ENCODE measurements around the gene DAB2IP. TPM values are rescaled to one million over a fixed set of nuclear protein-coding genes. Genes with fewer than 3 reads are reported as not detected.
"Not testable (repeated sequence)": the region's sequence is repeated elsewhere in the genome, so short reads cannot be mapped to it uniquely, and the experiment has no call there.

Gene DAB2IP
- total RNA-seq, 2 donors from 2014 or later = 0.06 to 0.18 TPM

DNA sequence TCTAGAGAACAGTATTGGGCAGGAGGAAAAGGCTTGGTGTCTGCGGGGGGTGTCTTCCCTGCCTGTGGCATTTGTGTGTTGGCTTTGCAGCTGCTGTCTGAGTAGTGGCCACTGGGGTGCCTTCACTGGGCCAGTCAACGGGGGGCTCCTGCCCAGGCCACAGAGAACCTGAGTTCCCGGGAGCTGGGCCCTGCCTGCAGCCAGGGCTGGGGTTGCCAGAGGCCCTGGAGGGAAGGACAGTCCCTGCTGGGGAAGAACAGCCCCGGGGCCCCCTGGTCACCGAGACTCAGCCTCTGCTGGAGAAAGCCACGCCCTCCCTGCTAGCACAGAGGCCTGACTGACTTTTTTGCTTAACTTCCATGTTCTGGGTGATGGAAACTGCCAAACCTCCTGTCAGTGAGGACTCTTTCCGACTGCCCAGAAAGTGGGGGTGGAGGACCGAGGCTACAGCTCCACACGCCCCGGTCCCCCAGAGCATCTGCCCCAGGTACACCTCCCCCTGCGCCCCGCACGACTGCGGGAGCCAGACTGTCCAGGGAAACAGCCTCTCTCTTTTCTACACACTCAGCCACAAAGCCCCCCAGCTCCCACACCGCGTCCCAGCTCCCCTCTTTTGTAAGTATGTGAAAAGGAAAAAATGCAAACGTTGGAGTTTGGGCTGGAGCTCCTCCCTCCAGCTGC is 133.4 kb downstream of the DAB2IP start:
- Mint-ChIP-seq H3K27ac (no peak overlapping the region), H3K36me3 (no peaks in the 10 kb centered on the region), H3K9me3 (no peaks in the 10 kb centered on the region)
- DNase-seq (ENCODE audit: low spot score in 2 of 2) (no peak), ATAC-seq (no peak)

DNA sequence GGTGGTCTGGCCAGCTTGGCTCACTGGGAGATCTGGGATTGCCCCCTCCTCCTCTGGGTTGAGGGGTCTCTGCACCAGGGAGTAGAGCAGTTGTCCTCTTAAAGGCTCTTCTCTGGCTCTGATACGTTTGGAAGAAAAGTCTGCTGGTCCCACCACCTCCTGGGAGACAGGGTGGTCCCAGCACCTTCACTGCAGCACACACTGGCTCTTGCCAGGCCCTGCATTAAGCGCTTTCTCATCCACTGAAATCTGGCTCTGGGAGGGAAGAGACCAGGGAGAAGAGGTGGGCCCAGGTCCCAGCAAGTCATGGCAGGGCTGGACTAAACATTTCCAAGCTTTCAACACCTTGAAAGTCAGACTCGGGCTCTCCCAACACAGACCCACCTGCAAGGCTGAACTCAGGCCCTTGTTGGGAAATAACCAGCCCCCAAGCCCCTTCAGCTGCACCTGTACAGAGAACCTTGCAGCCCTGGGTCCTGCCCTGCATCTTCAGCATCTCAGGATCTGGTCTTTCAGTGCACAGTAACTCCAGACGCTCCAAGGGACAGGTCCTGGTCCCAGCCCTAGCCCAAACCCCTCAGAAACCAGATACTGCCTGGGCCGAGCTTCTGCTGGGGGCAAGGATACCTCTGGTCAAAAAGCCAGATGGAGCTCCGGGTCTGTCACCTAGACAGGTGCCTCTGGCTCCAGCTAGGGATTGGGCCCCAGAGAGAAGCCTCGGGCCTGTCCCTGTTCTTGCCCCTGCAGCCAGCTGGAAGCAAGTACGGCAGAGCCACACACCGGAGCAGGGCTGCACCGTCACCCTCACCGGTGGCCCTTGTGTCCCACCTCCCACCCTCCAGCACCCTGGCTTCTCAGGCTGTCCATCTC is 134.5 kb downstream of the DAB2IP start:
- no peak overlapping the region for H3K27ac Mint-ChIP-seq
- DNase-seq (ENCODE audit: low spot score in 2 of 2) = no peak
- no peaks in the 10 kb centered on the region for H3K9me3 Mint-ChIP-seq
- ATAC-seq = no peak
- H3K36me3 Mint-ChIP-seq = no peaks in the 10 kb centered on the region

DNA sequence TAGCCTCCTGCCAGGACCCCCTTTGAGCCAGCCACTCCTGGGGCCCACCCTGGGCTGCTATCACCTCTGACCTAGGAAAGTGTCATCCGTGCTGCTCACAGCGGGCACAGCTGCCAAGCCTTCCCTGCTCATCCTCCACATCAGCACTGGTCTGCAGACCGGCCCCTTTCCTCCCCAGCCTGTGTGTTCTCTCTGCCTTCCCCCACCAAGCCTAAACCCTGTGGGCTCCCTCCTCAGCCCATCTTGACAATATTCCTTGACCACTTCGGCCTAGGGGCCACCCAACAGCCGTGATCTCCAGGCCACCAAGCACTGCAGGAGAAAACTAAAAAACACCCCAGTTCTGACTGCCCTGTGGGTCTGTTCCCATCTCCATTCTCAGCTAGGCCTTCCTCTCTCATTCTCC is 135.1 kb downstream of the DAB2IP start:
- DNase-seq (ENCODE audit: low spot score in 2 of 2) = no peak

DNA sequence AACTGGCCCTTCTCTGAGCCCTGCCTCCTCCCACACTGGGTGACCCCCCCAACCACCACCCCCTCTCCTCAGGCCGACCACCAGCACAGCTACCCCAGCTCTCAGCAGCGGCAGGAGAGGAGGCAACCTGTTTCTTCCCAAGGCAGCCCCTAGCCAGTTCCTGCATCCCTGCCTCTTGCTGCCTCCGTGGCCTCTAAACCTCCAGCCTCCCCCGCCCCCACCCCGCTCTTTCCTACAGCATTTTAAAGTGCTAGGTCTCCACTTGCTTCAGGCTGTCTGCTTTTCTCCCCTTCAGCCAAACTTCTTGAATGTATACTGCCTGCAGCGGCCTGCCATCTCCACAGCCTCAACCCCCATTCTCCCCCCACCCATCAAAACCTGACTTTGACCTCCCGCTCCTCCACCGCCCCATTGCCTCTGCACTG is 135.6 kb downstream of the DAB2IP start:
- no peaks in the 10 kb centered on the region for H3K9me3 Mint-ChIP-seq
- no peak overlapping the region for H3K27ac Mint-ChIP-seq
- no peaks in the 10 kb centered on the region for H3K36me3 Mint-ChIP-seq
- ATAC-seq = no peak
- no peak for DNase-seq (ENCODE audit: low spot score in 2 of 2)

More for the DNA sequence above, 135.1 kb downstream of the DAB2IP start:
- Mint-ChIP-seq H3K36me3 (no peaks in the 10 kb centered on the region), H3K9me3 (no peaks in the 10 kb centered on the region), H3K27ac (no peak overlapping the region)
- no peak for ATAC-seq

DNA sequence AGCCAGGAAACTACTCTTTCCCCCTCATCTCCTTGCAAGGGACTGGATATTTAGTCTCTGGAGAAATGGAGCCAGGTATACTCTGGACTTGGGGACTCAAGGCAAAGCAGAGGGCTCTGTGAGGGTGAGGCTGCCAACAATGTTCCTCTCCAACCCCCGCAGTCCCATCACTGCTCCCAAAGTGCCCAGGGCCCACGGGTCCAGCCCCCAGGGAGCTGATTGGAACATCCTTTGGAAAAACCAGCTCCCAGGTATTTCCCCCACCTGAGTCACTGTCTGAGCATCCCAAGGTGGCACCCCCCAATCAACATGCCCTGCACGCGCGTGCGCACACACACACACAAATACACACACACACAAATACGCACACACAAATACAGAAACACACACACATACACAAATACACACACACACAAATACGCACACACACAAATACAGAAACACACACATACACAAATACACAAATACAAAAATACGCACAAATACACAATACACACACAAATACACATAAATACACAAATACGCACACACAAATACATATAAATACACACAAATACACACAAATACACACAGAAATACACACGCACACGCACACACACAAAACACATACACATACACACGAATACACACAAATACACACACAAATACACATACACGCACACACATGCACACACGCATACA is 137.4 kb downstream of the DAB2IP start:
- no peaks in the 10 kb centered on the region for H3K9me3 Mint-ChIP-seq
- no peak overlapping the region for H3K27ac Mint-ChIP-seq
- DNase-seq (ENCODE audit: low spot score in 2 of 2) = no peak
- H3K36me3 Mint-ChIP-seq = no peaks in the 10 kb centered on the region
- no peak for ATAC-seq

DNA sequence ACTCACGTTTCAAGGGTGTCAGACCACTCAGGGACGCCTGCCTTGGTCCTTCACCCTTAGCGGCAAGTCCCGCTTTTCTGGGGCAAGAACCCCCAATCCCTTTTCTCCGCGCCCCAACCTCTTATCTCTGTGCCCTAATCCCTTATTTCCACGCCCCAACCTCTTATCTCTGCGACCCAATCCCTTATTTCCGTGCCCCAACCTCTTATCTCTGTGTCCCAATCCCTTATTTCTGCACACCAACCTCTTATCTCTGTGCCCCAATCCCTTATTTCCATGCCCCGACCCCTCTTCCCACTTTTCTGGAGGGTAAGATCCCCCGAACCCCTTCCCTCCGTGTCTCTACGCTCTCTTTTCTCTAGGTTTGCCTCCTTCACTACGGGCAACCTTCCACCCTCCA is 139.4 kb downstream of the DAB2IP start:
- Mint-ChIP-seq H3K27ac (no peak overlapping the region), H3K9me3 (no peaks in the 10 kb centered on the region), H3K36me3 (no peaks in the 10 kb centered on the region)
- ATAC-seq (no peak), DNase-seq (ENCODE audit: low spot score in 2 of 2) (no peak)

DNA sequence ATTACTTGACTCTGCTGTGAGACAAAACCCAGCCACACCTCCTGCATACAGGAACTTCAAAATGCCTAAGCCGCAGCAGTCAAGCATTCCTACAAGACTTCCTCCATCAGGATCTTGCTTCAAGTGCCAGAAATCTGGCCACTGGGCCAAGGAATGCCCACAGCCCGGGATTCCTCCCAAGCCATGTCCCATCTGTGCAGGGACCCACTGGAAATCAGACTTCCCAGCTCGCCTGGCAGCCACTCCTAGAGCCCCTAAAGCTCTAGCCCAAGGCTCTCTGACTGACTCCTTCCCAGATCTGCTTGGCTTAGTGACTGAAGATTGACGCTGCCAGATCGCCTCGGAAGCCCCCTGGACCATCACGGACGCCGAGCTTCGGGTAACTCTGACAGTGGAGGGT is 141.0 kb downstream of the DAB2IP start:
- not testable (repeated sequence) for H3K27ac Mint-ChIP-seq; ATAC-seq; H3K9me3 Mint-ChIP-seq; DNase-seq (ENCODE audit: low spot score in 2 of 2); H3K36me3 Mint-ChIP-seq

DNA sequence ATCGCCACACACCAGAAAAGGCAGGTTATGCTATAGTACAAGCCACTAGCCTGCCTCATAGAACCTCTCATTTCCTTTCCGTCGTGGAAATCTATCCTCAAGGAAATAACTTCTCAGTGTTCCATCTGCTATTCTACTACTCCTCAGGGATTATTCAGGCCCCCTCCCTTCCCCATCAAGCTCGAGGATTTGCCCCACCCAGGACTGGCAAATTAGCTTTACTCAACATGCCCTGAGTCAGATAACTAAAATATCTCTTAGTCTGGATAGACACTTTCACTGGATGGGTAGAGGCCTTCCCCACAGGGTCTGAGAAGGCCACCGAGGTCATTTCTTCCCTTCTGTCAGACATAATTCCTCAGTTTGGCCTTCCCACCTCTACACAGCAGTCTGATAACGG is 142.9 kb downstream of the DAB2IP start:
- not testable (repeated sequence) for DNase-seq (ENCODE audit: low spot score in 2 of 2); ATAC-seq; H3K9me3 Mint-ChIP-seq; H3K36me3 Mint-ChIP-seq
- peak overlapping the region in 1 of 2 donors; percentile 30 for H3K27ac Mint-ChIP-seq

DNA sequence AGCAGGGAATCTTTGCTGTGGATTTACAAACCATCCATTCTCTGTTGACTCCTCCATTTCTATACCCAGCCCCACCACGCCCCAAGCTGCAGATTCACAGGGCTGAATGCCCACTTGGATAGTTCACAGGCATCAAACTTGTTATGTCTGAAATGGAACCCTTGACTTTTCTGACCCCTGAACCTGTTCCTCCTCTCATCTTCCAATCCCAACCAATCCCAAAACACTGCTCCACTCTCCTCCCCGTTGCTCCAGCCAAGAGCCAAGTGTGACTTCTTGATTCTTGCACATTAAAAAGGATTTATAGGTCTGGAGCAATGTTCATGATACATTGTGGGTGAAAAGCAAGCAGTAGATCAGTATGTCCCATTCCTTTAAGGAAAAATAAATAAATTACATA is 145.6 kb downstream of the DAB2IP start:
- no peak for ATAC-seq
- no peak for DNase-seq (ENCODE audit: low spot score in 2 of 2)
- Mint-ChIP-seq H3K27ac (no peak overlapping the region), H3K36me3 (no peaks in the 10 kb centered on the region), H3K9me3 (no peaks in the 10 kb centered on the region)

DNA sequence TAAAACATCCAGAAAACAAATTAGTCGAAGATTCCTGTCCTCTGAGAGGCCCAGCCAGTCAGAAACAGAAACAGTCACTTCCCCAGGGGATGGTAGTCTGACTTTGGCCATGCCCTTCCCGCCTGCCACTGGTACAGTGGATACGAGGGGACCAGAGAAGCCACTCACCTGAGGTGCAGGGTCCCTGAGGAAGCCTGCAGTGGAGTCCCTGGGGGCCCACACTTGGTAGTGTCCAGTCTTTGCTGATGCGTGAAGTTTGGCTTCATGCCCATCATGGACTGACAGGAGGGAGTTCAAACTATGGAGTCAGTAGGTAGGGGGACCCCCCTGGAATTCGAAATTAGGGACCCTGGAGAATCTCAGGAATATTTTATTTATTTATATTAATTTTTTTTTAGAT is 147.5 kb downstream of the DAB2IP start:
- Mint-ChIP-seq H3K27ac (no peak overlapping the region), H3K9me3 (peaks cover under 1% of the 10 kb centered on the region in 2 donors), H3K36me3 (peaks cover 0 to under 1% of the 10 kb centered on the region in 2 donors)
- DNase-seq (ENCODE audit: low spot score in 2 of 2) (no peak), ATAC-seq (no peak)

DNA sequence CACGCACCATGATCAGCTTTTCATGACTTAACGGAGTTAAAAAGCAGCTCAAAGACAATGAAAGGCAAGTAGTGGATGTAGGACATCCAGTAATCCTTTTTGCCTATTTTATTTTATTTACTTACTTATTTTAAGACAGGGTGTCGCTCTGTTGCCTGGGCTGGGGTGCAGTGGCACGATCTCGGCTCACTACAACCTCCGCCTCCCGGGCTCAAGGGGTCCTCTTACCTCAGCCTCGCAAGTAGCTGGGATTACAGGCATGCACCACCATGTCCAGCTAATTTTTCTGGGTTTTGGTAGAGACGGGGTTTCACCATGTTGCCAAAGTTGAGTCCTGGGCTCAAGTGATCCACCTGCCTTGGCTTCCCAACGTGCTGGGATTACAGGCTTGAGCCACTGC is 148.9 kb downstream of the DAB2IP start:
- ATAC-seq (no peak), DNase-seq (ENCODE audit: low spot score in 2 of 2) (no peak)
- Mint-ChIP-seq H3K36me3 (peaks cover 0 to 10% of the 10 kb centered on the region in 2 donors), H3K9me3 (peaks cover 11 to 12% of the 10 kb centered on the region in 2 donors), H3K27ac (no peak overlapping the region)

DNA sequence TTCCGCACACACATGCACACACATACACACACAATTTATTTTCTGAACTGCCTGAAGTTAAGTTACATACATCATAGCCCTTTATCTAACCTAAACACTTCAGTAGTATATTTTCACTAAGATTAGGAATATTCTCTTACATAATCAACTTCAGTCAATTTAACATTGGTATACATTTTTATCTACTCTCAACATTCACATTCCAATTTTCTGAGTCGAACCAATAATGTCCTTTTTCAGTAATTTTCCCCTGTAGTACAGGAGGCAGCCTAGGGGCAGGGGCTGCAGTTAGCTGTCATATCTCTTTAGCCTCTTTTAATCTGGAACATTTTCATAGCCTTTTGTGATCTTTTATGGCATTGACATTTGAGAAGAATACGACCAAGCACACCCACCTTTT is 150.1 kb downstream of the DAB2IP start:
- ATAC-seq (no peak), DNase-seq (ENCODE audit: low spot score in 2 of 2) (no peak)
- no peak overlapping the region for H3K27ac Mint-ChIP-seq
- peaks cover 0 to 10% of the 10 kb centered on the region in 2 donors for H3K36me3 Mint-ChIP-seq
- peaks cover 11 to 12% of the 10 kb centered on the region in 2 donors for H3K9me3 Mint-ChIP-seq

DNA sequence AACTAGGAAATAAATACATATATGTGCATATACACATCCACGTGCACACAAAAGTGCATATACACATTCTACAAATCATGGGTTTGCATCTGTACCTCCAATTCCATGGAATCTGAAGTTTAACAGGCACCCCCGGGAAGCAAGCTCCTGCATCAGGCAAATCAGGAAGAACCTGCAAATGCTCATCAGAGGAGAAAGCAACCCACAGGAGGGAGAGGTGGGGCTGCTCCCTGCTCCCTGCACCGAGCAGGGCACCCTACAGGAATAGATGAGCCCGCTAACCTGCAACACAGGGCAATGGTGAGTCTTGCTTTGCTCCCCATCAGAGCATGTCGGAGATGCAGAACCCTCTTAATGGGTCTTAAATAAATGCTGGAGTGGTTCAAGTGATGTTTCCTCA is 151.3 kb downstream of the DAB2IP start:
- H3K36me3 Mint-ChIP-seq = peaks cover 0 to 10% of the 10 kb centered on the region in 2 donors
- H3K27ac Mint-ChIP-seq = no peak overlapping the region
- DNase-seq (ENCODE audit: low spot score in 2 of 2) (no peak), ATAC-seq (no peak)
- peaks cover 11 to 12% of the 10 kb centered on the region in 2 donors for H3K9me3 Mint-ChIP-seq

DNA sequence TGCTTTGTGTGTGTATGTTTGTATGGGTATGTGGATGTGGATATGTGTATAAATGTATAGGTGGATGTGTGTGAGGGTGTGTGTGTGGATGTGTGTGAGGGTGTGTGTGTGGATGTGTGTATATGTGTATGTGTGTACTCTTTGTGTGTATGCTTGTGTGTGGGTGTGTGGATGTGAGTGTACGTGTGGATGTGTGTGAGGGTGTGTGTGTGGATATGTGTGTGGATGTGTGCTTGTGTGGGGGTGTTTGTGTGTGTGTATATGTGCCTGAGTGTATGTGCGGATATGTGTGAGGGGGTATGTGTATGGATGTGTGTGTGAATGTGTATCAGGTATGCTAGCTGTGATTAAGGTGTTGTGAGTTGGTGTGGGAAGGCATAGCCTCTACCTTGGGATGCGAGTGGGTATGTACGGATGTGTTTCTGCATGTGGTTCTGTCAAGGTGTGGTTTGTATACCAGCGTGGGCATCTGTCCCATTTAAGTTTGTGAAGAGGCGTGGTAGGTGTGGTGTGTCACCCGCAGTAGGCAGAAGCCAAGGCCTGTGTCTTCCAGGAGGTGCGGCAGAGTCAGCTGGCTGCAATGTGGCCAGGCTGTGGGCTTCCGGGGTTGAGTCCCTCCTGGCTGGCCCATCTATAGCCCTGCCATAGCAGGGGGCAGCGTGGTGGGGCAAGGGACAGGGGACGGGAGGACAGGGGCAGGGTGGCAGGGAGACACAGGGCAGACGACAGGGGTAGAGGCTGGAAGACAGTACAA is 155.8 kb downstream of the DAB2IP start:
- Mint-ChIP-seq H3K27ac (no peak overlapping the region), H3K36me3 (peaks cover 0 to 10% of the 10 kb centered on the region in 2 donors), H3K9me3 (peaks cover 11 to 12% of the 10 kb centered on the region in 2 donors)
- DNase-seq (ENCODE audit: low spot score in 2 of 2) = no peak
- no peak for ATAC-seq

DNA sequence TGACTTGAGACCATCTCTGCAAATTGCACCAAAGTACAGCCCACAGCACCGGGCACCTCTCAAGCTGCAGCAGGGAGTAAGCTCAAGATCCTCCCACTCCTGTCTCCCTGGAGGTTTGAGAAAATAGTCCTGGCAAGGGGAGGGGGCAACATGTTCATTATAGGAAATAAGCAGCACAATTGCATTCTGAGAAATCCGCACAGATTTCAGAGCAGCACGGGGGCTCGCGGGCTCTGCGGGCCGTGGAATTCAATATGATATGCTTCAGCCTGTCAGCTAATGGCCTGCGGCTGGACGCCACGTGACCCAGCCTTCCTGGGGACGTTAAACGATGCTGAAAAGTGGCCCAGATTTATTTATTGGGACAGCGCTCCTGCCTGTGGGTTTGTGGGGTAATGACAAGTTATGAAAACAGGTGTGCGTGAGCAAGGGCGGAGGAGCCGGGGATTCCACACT is 156.4 kb downstream of the DAB2IP start:
- peaks cover 11 to 12% of the 10 kb centered on the region in 2 donors for H3K9me3 Mint-ChIP-seq
- no peak overlapping the region for H3K27ac Mint-ChIP-seq
- no peak for ATAC-seq
- no peak for DNase-seq (ENCODE audit: low spot score in 2 of 2)
- H3K36me3 Mint-ChIP-seq = peaks cover 0 to 10% of the 10 kb centered on the region in 2 donors

DNA sequence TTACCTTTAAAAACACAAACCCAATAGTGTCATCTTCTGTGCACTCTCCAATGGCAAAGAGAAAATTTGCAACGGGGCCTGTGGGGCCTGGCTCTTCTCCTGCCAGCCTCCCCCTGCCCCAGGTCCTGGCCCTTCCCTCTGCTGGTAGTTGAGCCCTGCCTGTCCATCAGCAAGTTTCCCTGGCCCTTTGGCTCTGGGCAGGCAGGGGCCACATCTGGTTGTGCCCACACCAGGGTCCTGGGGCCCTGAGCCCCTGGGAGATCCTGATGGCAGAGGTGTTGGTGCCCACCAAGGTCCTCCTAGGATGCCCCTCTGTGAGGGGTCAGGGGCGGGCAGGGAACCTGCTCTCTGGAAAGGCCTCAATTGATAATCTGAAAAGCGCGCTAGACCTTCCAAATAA is 157.3 kb downstream of the DAB2IP start:
- Mint-ChIP-seq H3K27ac (no peak overlapping the region), H3K36me3 (peaks cover 0 to 10% of the 10 kb centered on the region in 2 donors), H3K9me3 (peaks cover 11 to 12% of the 10 kb centered on the region in 2 donors)
- ATAC-seq = no peak
- DNase-seq (ENCODE audit: low spot score in 2 of 2) = no peak
